GM19099 (cell line): ENCODE measurements around the gene KLHL3.

Experiments used
- POLR2A ChIP-seq: IDR thresholded peaks from 3 replicates; pipeline ENCODE4 v1.6.1; 2011; ENCODE audit warnings: low read depth; ENCODE audit not compliant: insufficient read length; ENCODE audit errors: extremely low read depth

KLHL3 gene

GRCh38 chr5:137668637-137669036, 67.3 kb downstream of the KLHL3 start:
- no peak for TF ChIP-seq POLR2A

- TF ChIP-seq POLR2A = no peak
These were observed 68.5 kb downstream of the KLHL3 start for GRCh38 chr5:137667341-137667740.

- TF ChIP-seq POLR2A = no peak
These were observed 69.0 kb downstream of the KLHL3 start for GRCh38 chr5:137666901-137667300.

- TF ChIP-seq POLR2A = no peak
These were observed 69.4 kb downstream of the KLHL3 start for GRCh38 chr5:137666461-137666850.

- TF ChIP-seq POLR2A = no peak
These were observed 70.0 kb downstream of the KLHL3 start for GRCh38 chr5:137665678-137666460.

- no peak for TF ChIP-seq POLR2A
These were observed 75.5 kb downstream of the KLHL3 start for GRCh38 chr5:137660349-137660817.

- no peak for TF ChIP-seq POLR2A
These were observed 76.7 kb downstream of the KLHL3 start for GRCh38 chr5:137659209-137659608.

GRCh38 chr5:137658324-137658723, 77.6 kb downstream of the KLHL3 start:
- no peak for TF ChIP-seq POLR2A

GRCh38 chr5:137657073-137657472, 78.8 kb downstream of the KLHL3 start:
- no peak for TF ChIP-seq POLR2A

- no peak for TF ChIP-seq POLR2A
These were observed 79.3 kb downstream of the KLHL3 start for GRCh38 chr5:137656558-137656957.

- no peak for TF ChIP-seq POLR2A
These were observed 84.9 kb downstream of the KLHL3 start for GRCh38 chr5:137651022-137651421.

- no peak for TF ChIP-seq POLR2A
These were observed 86.5 kb downstream of the KLHL3 start for GRCh38 chr5:137649228-137649935.

GRCh38 chr5:137648361-137648760, 87.5 kb downstream of the KLHL3 start:
- no peak for TF ChIP-seq POLR2A

- TF ChIP-seq POLR2A = no peak
These were observed 88.5 kb downstream of the KLHL3 start for GRCh38 chr5:137647401-137647800.

GRCh38 chr5:137646761-137647160, 89.1 kb downstream of the KLHL3 start:
- no peak for TF ChIP-seq POLR2A

- no peak for TF ChIP-seq POLR2A
These were observed 93.8 kb downstream of the KLHL3 start for GRCh38 chr5:137642091-137642490.
